ENCODE results near the gene ARHGAP30. TPM values are rescaled to one million over a fixed set of nuclear protein-coding genes. Genes with fewer than 3 reads are reported as not detected.

The ARHGAP30 gene
- total and polyA plus RNA-seq, 2 of the 8 experiments (the other 6 are each of a cell fraction or from before 2014, with no cell fraction given) = 0.27 to 0.39 TPM

- Histone ChIP-seq H4K8ac (ENCODE audit: extremely low read depth, insufficient read depth, low read length) (no peak overlapping the region), H3K56ac (replicated peaks; ENCODE audit: insufficient read length, low read depth, low read length) (no peak overlapping the region), H3K4me3 (ENCODE audit: extremely low read depth in 1 of 4, insufficient read depth in 2 of 4, low read depth in 3 of 4, low read length in 4 of 4) (no peak overlapping the region), H4K91ac (replicated peaks; ENCODE audit: insufficient read length, low read length) (peak overlapping the region; percentile 15), H3K27me3 (replicated peaks in 1 of 4; ENCODE audit: control insufficient read depth in 3 of 4, extremely low read depth in 1 of 4, insufficient read depth in 3 of 4, low read length in 3 of 4) (no peaks in the 10 kb centered on the region), H3K23ac (ENCODE audit: insufficient read length) (no peak overlapping the region), H2BK15ac (ENCODE audit: low read length) (no peak overlapping the region), H4K5ac (ENCODE audit: insufficient read length, low read depth, low read length) (no peak overlapping the region), H3K14ac (ENCODE audit: insufficient read length) (no peak overlapping the region), H3K4ac (replicated peaks; ENCODE audit: insufficient read length, low read depth, low read length) (peak overlapping the region; percentile 72), H3K36me3 (ENCODE audit: control insufficient read depth in 2 of 4, insufficient read depth in 4 of 4, low read length in 3 of 4) (no peaks in the 10 kb centered on the region), H2BK12ac (ENCODE audit: low read depth, low read length) (no peak overlapping the region), H3K9me3 (ENCODE audit: insufficient read depth in 2 of 2, low read depth in 1 of 2, low read length in 1 of 2) (no peaks in the 10 kb centered on the region), H3K4me2 (ENCODE audit: insufficient read depth in 1 of 2, low read depth in 2 of 2, low read length in 2 of 2) (no peak overlapping the region), H3K27ac (ENCODE audit: low read depth, low read length) (no peak overlapping the region), H2BK20ac (ENCODE audit: low read length) (peak overlapping the region; percentile 7; the same call in 1 of the 2 replicates), H2BK5ac (ENCODE audit: low read depth, low read length) (peak overlapping the region; percentile 0; the same call in 1 of the 2 replicates), H3K9ac (replicated peaks in 1 of 4; ENCODE audit: extremely low read depth in 1 of 4, low read depth in 3 of 4, low read length in 3 of 4) (no peak overlapping the region), H3K79me2 (ENCODE audit: control insufficient read depth in 1 of 2, insufficient read depth in 2 of 2, low read length in 2 of 2) (no peaks in the 10 kb centered on the region), H2AFZ (ENCODE audit: low read length) (no peak overlapping the region; the same call in 1 of the 2 replicates), H3K23me2 (ENCODE audit: low read depth, low read length) (no peaks in the 10 kb centered on the region), H2AK5ac (ENCODE audit: low read depth, low read length) (no peak overlapping the region), H2BK120ac (replicated peaks; ENCODE audit: low read depth, low read length) (no peak overlapping the region), H4K20me1 (replicated peaks in 1 of 2; ENCODE audit: control insufficient read depth in 1 of 2, insufficient read depth in 2 of 2, low read length in 2 of 2) (peaks cover 0 to 3% of the 10 kb centered on the region in 2 experiments), H3K4me1 (replicated peaks in 1 of 4; ENCODE audit: control insufficient read depth in 3 of 4, insufficient read depth in 4 of 4, low read length in 3 of 4) (peaks cover 0 to 8% (median 2%) of the 10 kb centered on the region in 4 experiments; a peak in 3 of 7 replicates), H3K18ac (ENCODE audit: extremely low read depth, low read length) (no peak overlapping the region; the same call in 1 of the 2 replicates), H3K79me1 (ENCODE audit: low read depth, low read length) (no peaks in the 10 kb centered on the region)
- TF ChIP-seq, protein P1, sequence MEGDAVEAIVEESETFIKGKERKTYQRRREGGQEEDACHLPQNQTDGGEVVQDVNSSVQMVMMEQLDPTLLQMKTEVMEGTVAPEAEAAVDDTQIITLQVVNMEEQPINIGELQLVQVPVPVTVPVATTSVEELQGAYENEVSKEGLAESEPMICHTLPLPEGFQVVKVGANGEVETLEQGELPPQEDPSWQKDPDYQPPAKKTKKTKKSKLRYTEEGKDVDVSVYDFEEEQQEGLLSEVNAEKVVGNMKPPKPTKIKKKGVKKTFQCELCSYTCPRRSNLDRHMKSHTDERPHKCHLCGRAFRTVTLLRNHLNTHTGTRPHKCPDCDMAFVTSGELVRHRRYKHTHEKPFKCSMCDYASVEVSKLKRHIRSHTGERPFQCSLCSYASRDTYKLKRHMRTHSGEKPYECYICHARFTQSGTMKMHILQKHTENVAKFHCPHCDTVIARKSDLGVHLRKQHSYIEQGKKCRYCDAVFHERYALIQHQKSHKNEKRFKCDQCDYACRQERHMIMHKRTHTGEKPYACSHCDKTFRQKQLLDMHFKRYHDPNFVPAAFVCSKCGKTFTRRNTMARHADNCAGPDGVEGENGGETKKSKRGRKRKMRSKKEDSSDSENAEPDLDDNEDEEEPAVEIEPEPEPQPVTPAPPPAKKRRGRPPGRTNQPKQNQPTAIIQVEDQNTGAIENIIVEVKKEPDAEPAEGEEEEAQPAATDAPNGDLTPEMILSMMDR (IDR thresholded peaks at IDR 0.05; ENCODE audit: control extremely low read depth in 1 of 3, insufficient read depth in 1 of 3, low read depth in 1 of 3, low read length in 3 of 3) = peak in 2 of 3 experiments; percentile 15 to 18; a peak in 2 of 4 replicates
- TF ChIP-seq TAF1 (IDR thresholded peaks at IDR 0.05; ENCODE audit: low read depth, low read length) = no peak
- DNase-seq (ENCODE audit: low read depth in 1 of 2, low spot score in 2 of 2) (no peak), FAIRE-seq (no peak)
- CTCF ChIA-PET (ENCODE audit: partially characterized antibody) = interaction anchor here (0.7 to 17.8 kb wide), 8 partner anchors 11 to 81 kb away, joined by 3 to 282 read pairs (median 6); partner anchors contain the start of genes KLHDC9 and NECTIN4
- POLR2A ChIA-PET (ENCODE audit: partially characterized antibody) = interaction anchor here (1.5 kb wide), 1 partner anchor 11 kb away, joined by 5 read pairs; no protein-coding TSS in a partner anchor
- WGBS, 2 experiments (ENCODE audit: extremely low coverage in 1 of 2, insufficient coverage in 1 of 2, insufficient read length in 1 of 2, insufficient replicate concordance in 2 of 2, low coverage in 1 of 2, low lambda C conversion rate in 2 of 2, missing lambda C conversion rate in 1 of 2) = 75% methylated on average over 7 of the region's 7 CpGs; no CpG with 5 or more reads in 1 of the 2 experiments
Measured at GRCh38 chr1:161073474-161074121, 3.9 kb upstream of the ARHGAP30 start.

Data from H1 (cell line).